ENCODE measurements around the gene CCNY.

Gene CCNY

DNA sequence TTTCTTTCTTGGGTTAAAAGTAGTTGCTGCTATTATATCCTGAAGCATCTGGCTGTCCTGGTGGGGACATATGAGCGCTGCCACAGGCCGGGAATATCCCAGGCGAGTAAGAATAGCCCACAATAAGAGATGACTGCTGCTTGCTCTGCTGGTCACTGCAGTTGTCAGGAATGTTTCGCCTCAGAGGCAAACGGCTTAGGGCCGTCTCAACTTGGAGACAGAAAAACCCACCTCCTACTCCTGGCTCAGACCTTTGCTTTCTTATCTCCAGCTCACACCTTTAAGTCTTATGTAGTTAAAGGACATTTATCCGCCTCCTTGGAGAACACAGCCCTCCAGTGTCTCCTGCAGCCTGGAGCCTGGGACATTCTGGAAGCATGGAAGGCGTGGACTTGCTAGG is 268.9 kb downstream of the CCNY start, which contains the start of gene GJD4:
GJD4 (plus strand) TSS at position 151 of the 400 bp plus-strand sequence; CDS start at position 378, 227 bp downstream.
- TF ChIP-seq POLR2AphosphoS5 (IDR thresholded peaks at IDR 0.05; ENCODE audit: low read depth, low read length) (no peak), PAX5 (IDR thresholded peaks at IDR 0.05; ENCODE audit: insufficient read depth, low read length, severe bottlenecking) (no peak), POLR2A (IDR thresholded peaks at IDR 0.05; ENCODE audit: low read depth, low read length) (no peak), TAF1 (IDR thresholded peaks at IDR 0.05; ENCODE audit: low read depth, low read length) (no peak), POU2F2 (IDR thresholded peaks at IDR 0.05; ENCODE audit: low read depth, low read length) (no peak), SPI1 (IDR thresholded peaks at IDR 0.05; ENCODE audit: low read depth, low read length) (no peak)
- no peak for DNase-seq (ENCODE audit: insufficient read length, low spot score)
- no peak for FAIRE-seq

DNA sequence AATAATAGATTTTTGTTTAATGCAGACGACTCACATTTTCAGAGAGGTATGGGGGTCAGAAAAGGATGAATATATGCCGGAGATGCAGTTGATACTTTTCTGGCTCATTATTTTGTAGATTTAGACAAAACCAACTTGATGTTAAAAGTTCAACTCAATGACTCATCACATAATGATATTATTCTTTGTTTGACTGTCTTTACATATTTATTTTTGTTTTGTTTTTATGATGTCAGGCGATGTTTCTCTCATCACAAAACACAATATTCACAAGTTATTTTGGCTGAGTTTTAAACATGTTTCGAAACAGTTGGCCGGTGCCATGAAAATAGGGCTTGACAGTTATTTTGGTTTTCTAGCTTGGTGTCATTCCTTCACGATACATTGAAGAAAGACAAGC is 270.1 kb downstream of the CCNY start:
- no peak for FAIRE-seq

DNA sequence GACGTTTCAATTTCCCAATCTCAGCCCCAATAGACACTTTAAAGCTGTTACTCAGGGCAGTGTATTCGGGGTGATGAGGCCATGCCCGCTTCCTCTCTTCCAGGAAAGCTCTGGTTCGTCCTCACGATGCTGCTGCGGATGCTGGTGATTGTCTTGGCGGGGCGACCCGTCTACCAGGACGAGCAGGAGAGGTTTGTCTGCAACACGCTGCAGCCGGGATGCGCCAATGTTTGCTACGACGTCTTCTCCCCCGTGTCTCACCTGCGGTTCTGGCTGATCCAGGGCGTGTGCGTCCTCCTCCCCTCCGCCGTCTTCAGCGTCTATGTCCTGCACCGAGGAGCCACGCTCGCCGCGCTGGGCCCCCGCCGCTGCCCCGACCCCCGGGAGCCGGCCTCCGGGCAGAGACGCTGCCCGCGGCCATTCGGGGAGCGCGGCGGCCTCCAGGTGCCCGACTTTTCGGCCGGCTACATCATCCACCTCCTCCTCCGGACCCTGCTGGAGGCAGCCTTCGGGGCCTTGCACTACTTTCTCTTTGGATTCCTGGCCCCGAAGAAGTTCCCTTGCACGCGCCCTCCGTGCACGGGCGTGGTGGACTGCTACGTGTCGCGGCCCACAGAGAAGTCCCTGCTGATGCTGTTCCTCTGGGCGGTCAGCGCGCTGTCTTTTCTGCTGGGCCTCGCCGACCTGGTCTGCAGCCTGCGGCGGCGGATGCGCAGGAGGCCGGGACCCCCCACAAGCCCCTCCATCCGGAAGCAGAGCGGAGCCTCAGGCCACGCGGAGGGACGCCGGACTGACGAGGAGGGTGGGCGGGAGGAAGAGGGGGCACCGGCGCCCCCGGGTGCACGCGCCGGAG is 271.4 kb downstream of the CCNY start:
- DNase-seq (ENCODE audit: insufficient read length, low spot score) (peak; percentile 20), FAIRE-seq (no peak)
- TF ChIP-seq POLR2A (IDR thresholded peaks at IDR 0.05; ENCODE audit: low read depth, low read length) (no peak), PAX5 (IDR thresholded peaks at IDR 0.05; ENCODE audit: insufficient read depth, low read length, severe bottlenecking) (no peak), POU2F2 (IDR thresholded peaks at IDR 0.05; ENCODE audit: low read depth, low read length) (no peak), TAF1 (IDR thresholded peaks at IDR 0.05; ENCODE audit: low read depth, low read length) (no peak), SPI1 (IDR thresholded peaks at IDR 0.05; ENCODE audit: low read depth, low read length) (no peak), POLR2AphosphoS5 (IDR thresholded peaks at IDR 0.05; ENCODE audit: low read depth, low read length) (no peak)

More for the DNA sequence above, 270.1 kb downstream of the CCNY start:
- no peak for DNase-seq (ENCODE audit: insufficient read length, low spot score)
- TF ChIP-seq PAX5 (IDR thresholded peaks at IDR 0.05; ENCODE audit: insufficient read depth, low read length, severe bottlenecking) (no peak), TAF1 (IDR thresholded peaks at IDR 0.05; ENCODE audit: low read depth, low read length) (no peak), SPI1 (IDR thresholded peaks at IDR 0.05; ENCODE audit: low read depth, low read length) (no peak), POU2F2 (IDR thresholded peaks at IDR 0.05; ENCODE audit: low read depth, low read length) (no peak), POLR2AphosphoS5 (IDR thresholded peaks at IDR 0.05; ENCODE audit: low read depth, low read length) (no peak), POLR2A (IDR thresholded peaks at IDR 0.05; ENCODE audit: low read depth, low read length) (no peak)

DNA sequence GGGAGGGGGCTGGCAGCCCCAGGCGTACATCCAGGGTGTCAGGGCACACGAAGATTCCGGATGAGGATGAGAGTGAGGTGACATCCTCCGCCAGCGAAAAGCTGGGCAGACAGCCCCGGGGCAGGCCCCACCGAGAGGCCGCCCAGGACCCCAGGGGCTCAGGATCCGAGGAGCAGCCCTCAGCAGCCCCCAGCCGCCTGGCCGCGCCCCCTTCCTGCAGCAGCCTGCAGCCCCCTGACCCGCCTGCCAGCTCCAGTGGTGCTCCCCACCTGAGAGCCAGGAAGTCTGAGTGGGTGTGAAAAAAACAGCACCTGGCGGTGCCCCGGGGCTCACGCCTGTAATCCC is 272.0 kb downstream of the CCNY start:
- no peak for TF ChIP-seq PAX5 (IDR thresholded peaks at IDR 0.05; ENCODE audit: insufficient read depth, low read length, severe bottlenecking)
- TF ChIP-seq POLR2AphosphoS5 (IDR thresholded peaks at IDR 0.05; ENCODE audit: low read depth, low read length): no peak
- TF ChIP-seq SPI1 (IDR thresholded peaks at IDR 0.05; ENCODE audit: low read depth, low read length): no peak
- no peak for TF ChIP-seq TAF1 (IDR thresholded peaks at IDR 0.05; ENCODE audit: low read depth, low read length)
- no peak for TF ChIP-seq POU2F2 (IDR thresholded peaks at IDR 0.05; ENCODE audit: low read depth, low read length)
- TF ChIP-seq POLR2A (IDR thresholded peaks at IDR 0.05; ENCODE audit: low read depth, low read length): no peak
- DNase-seq (ENCODE audit: insufficient read length, low spot score) (peak; percentile 16), FAIRE-seq (no peak)

DNA sequence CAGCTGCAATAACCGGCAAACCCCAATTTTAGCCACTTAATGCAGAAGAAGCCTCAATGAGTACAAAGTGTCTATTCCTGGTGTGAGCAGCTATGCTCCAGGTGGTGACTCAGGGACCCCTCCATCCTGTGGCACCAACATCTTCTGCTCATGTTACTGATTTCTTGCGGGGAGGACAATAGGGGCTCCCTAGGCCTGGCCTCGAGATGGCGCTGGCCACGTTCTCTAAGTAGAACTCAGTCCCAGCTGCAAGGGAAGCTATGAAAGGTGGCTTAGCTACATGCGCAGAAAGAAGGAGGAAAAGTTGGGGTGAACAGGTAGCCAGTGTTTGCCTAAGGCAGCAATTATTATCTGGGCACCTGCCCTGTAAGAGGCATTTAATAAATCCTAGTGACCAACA is 275.4 kb downstream of the CCNY start:
- no peak for DNase-seq (ENCODE audit: insufficient read length, low spot score)
- TF ChIP-seq TAF1 (IDR thresholded peaks at IDR 0.05; ENCODE audit: low read depth, low read length) (no peak), PAX5 (IDR thresholded peaks at IDR 0.05; ENCODE audit: insufficient read depth, low read length, severe bottlenecking) (no peak), POLR2A (IDR thresholded peaks at IDR 0.05; ENCODE audit: low read depth, low read length) (no peak), POU2F2 (IDR thresholded peaks at IDR 0.05; ENCODE audit: low read depth, low read length) (no peak), POLR2AphosphoS5 (IDR thresholded peaks at IDR 0.05; ENCODE audit: low read depth, low read length) (no peak), SPI1 (IDR thresholded peaks at IDR 0.05; ENCODE audit: low read depth, low read length) (no peak)
- FAIRE-seq: no peak

DNA sequence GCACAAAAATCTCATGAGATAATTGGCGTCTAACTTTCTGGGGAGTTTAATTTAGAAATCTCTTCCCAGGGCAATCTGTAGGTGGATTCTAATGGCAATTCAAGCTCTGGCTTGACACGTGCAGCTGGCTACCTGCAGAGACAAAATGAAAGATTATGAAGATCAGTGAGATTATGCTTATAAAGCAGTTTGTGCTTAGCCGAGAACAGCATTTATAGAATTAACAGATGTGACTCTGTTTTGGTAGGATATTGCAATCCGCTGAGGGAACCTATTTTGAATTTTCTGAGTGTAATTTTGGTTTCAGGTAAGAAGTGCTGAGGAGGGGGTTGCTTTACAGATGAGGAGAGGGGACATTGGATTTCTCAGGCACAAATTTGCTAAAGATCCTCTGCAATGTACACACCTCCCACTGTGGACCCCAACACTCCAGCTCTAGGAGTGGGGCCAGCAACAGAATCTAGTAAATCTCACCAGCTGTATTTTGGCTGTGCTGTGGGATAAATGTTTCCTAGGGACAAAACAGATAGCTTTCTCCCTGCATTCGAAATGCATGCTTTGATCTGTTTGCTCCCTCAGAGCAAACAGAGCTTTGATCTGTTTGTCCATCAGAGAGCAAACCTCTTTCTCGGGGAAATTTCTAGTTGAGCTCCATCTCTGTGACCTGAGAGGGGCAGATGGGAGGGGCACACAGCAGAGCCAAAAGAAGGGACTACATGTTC is 276.2 kb downstream of the CCNY start:
- TF ChIP-seq PAX5 (IDR thresholded peaks at IDR 0.05; ENCODE audit: insufficient read depth, low read length, severe bottlenecking) (no peak), POLR2A (IDR thresholded peaks at IDR 0.05; ENCODE audit: low read depth, low read length) (no peak), SPI1 (IDR thresholded peaks at IDR 0.05; ENCODE audit: low read depth, low read length) (no peak), TAF1 (IDR thresholded peaks at IDR 0.05; ENCODE audit: low read depth, low read length) (no peak), POU2F2 (IDR thresholded peaks at IDR 0.05; ENCODE audit: low read depth, low read length) (no peak), POLR2AphosphoS5 (IDR thresholded peaks at IDR 0.05; ENCODE audit: low read depth, low read length) (no peak)
- FAIRE-seq: no peak
- no peak for DNase-seq (ENCODE audit: insufficient read length, low spot score)

DNA sequence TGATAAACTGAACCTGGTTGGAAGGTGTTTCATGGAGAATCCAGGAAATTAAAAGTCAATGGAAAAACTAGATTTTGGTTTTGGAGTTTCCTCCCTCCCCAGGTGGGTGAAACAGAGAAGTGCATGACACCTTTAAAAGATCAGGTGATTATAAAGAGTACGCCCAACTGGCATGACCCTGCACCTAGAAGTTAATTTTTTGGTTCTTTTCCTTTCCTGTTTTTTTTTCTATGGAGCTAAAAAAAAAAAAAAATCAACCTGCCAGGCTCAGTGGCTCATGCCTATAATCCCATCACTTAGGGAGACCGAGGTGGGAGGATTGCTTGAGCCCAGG is 276.8 kb downstream of the CCNY start:
- FAIRE-seq: no peak
- no peak for TF ChIP-seq POU2F2 (IDR thresholded peaks at IDR 0.05; ENCODE audit: low read depth, low read length)

DNA sequence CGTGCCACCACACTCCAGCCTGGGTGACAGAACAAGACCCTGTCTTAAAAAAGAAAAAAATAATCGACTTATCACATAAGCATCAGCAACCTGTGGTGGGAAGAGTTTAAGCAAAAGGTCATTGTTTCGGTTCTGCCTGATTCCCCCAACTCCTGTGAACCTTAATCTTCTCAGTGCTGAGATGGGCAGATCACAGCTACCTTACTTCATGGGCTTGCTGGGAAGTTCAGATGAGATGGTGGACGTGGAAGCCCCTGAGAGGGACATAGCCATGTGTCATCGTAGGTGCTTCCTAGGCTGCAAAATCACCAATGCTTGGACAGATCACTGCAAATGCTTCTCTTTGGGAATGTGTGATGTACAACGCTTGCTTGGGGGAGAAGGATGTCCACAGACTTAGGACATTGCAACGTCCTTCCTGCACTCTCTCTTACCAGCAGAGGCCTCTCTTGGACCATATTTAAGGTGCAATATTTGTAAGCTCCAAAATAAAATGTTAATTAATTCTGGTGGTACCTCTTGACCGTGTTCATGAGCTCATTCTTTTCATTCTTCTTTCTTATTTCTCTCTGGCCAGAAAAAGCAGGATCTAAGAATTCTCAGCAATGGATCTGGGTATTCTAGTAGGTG is 277.4 kb downstream of the CCNY start:
- TF ChIP-seq POLR2A (IDR thresholded peaks at IDR 0.05; ENCODE audit: low read depth, low read length) (no peak), POU2F2 (IDR thresholded peaks at IDR 0.05; ENCODE audit: low read depth, low read length) (no peak), TAF1 (IDR thresholded peaks at IDR 0.05; ENCODE audit: low read depth, low read length) (no peak), SPI1 (IDR thresholded peaks at IDR 0.05; ENCODE audit: low read depth, low read length) (no peak), POLR2AphosphoS5 (IDR thresholded peaks at IDR 0.05; ENCODE audit: low read depth, low read length) (no peak), PAX5 (IDR thresholded peaks at IDR 0.05; ENCODE audit: insufficient read depth, low read length, severe bottlenecking) (no peak)
- no peak for DNase-seq (ENCODE audit: insufficient read length, low spot score)
- FAIRE-seq: no peak

More for the DNA sequence above, 276.8 kb downstream of the CCNY start:
- DNase-seq (ENCODE audit: insufficient read length, low spot score): no peak

DNA sequence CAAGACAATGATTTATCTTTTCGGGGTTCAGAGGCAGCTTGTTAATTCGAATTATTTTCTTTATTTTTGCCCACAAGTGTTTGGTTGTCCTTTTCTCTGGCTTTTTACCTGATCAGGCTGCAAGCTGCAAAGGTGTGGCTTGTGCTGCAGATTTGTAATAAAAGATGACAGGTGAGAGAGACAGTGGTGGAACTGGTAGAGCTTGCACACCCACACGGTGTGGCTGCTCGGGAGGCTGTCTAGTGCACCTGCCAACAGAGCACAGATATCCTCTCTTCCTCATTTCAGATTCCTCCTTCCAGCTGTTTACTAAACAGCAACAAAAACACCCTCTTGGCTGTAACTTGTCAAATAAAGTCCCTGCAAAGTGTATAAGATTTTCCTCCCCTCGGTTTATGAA is 278.0 kb downstream of the CCNY start:
- TF ChIP-seq POLR2A (IDR thresholded peaks at IDR 0.05; ENCODE audit: low read depth, low read length) (no peak), POLR2AphosphoS5 (IDR thresholded peaks at IDR 0.05; ENCODE audit: low read depth, low read length) (no peak), SPI1 (IDR thresholded peaks at IDR 0.05; ENCODE audit: low read depth, low read length) (no peak), POU2F2 (IDR thresholded peaks at IDR 0.05; ENCODE audit: low read depth, low read length) (no peak), TAF1 (IDR thresholded peaks at IDR 0.05; ENCODE audit: low read depth, low read length) (no peak), PAX5 (IDR thresholded peaks at IDR 0.05; ENCODE audit: insufficient read depth, low read length, severe bottlenecking) (no peak)
- no peak for DNase-seq (ENCODE audit: insufficient read length, low spot score)

More for the DNA sequence above, 278.0 kb downstream of the CCNY start:
- no peak for FAIRE-seq

Data from GM12891 (cell line).